Activated effector memory CD4-positive, alpha-beta T cell treated with Interleukin-2 at 50 U/mL for 16 hours (primary cell): ENCODE measurements around the gene UBB.
"Not testable (repeated sequence)": the region's sequence is repeated elsewhere in the genome, so short reads cannot be mapped to it uniquely, and the experiment has no call there.

Experiments used
- DNase-seq: peaks from one replicate; pipeline ENCODE4 v3.0.0-alpha.2; 2020

UBB gene

GRCh38 chr17:16378636-16379282 is 2.1 kb upstream of the UBB start:
- no peak for DNase-seq

- no peak for DNase-seq
Measured at GRCh38 chr17:16379654-16380053, 1.2 kb upstream of the UBB start.

- DNase-seq = no peak
Measured at GRCh38 chr17:16381496-16381820, 567 bp downstream of the UBB start.

- DNase-seq = no peak
Measured at GRCh38 chr17:16383216-16383615, 2.3 kb downstream of the UBB start.

- no peak for DNase-seq
Measured at GRCh38 chr17:16383772-16384287, 2.9 kb downstream of the UBB start.

GRCh38 chr17:16384557-16384956 is 3.7 kb downstream of the UBB start:
- no peak for DNase-seq

GRCh38 chr17:16386126-16386507 is 5.2 kb downstream of the UBB start:
- not testable (repeated sequence) for DNase-seq

GRCh38 chr17:16391451-16391850 is 10.6 kb downstream of the UBB start:
- no peak for DNase-seq

GRCh38 chr17:16392491-16392890 is 11.6 kb downstream of the UBB start:
- DNase-seq = not testable (repeated sequence)

- not testable (repeated sequence) for DNase-seq
Measured at GRCh38 chr17:16395887-16396286, 15.0 kb downstream of the UBB start.

- not testable (repeated sequence) for DNase-seq
Measured at GRCh38 chr17:16396693-16397092, 15.8 kb downstream of the UBB start.

- no peak for DNase-seq
Measured at GRCh38 chr17:16398270-16399267, 17.7 kb downstream of the UBB start.

- DNase-seq = not testable (repeated sequence)
Measured at GRCh38 chr17:16403847-16404246, 23.0 kb downstream of the UBB start.

GRCh38 chr17:16406742-16407674 is 26.1 kb downstream of the UBB start:
- no peak for DNase-seq

GRCh38 chr17:16407911-16408588 is 27.2 kb downstream of the UBB start:
- no peak for DNase-seq

GRCh38 chr17:16415031-16415924 is 34.4 kb downstream of the UBB start, which contains the start of gene TRPV2:
Gene TRPV2 (plus strand): TSS chr17:16415571. CDS start chr17:16417669, 2,098 bp downstream.
- peak; percentile 39 for DNase-seq

GRCh38 chr17:16417399-16417798 is 36.5 kb downstream of the UBB start:
- DNase-seq = no peak

GRCh38 chr17:16417896-16418684 is 37.2 kb downstream of the UBB start:
- no peak for DNase-seq

GRCh38 chr17:16418685-16419068 is 37.8 kb downstream of the UBB start:
- DNase-seq = no peak
